Upper lobe of left lung (tissue), 6 donors: ENCODE data around the gene KRTAP5-6. TPM values are rescaled to one million over a fixed set of nuclear protein-coding genes. Genes with fewer than 3 reads are reported as not detected.
"Not testable (repeated sequence)": the region's sequence is repeated elsewhere in the genome, so short reads cannot be mapped to it uniquely, and the experiment has no call there.

Experiments
- ATAC-seq, 2 donors: fragments of 200-7000 bp; cut with Tn5 transposase; one replicate each; pipeline ENCODE4 v1.9.1; 2022; ENCODE audit warnings: mild to moderate bottlenecking in 2 of 2, moderate library complexity in 2 of 2; ENCODE audit not compliant: low FRiP score in 2 of 2
- DNase-seq, 2 donors: peaks; one replicate each; pipeline ENCODE4 v3.0.0-alpha.2; 2019 to 2020
- H3K27ac ChIP-seq, 4 donors: fragments of 200-600 bp; sonication (generic); one replicate each; pipeline ENCODE4 v1.5.1; 2016 to 2019
- H3K27me3 ChIP-seq, 4 donors: fragments of 200-600 bp; sonication (generic); one replicate each; pipeline ENCODE4 v1.5.1; 2017 to 2019
- H3K36me3 ChIP-seq, 4 donors: fragments of 200-600 bp; sonication (generic); one replicate each; pipeline ENCODE4 v1.5.1; 2016 to 2019
- H3K4me1 ChIP-seq, 4 donors: fragments of 200-600 bp; sonication (generic); one replicate each; pipeline ENCODE4 v1.5.1; 2018 to 2019
- H3K4me3 ChIP-seq, 4 donors: fragments of 200-600 bp; sonication (generic); one replicate each; pipeline ENCODE4 v1.5.1; 2017 to 2019; ENCODE audit warnings: mild to moderate bottlenecking in 2 of 4, moderate library complexity in 1 of 4
- H3K9me3 ChIP-seq, 4 donors: fragments of 200-600 bp; sonication (generic); one replicate each; pipeline ENCODE4 v1.5.1; 2018 to 2019
- EP300 ChIP-seq, 4 donors: sonication (generic); formaldehyde crosslinking; IDR thresholded peaks; one replicate each; pipeline ENCODE4 v1.5.1; 2017; ENCODE audit warnings: antibody characterized with exemption in 4 of 4, control low read depth in 2 of 4
- POLR2A ChIP-seq, 4 donors: fragments of 450-650 bp; IDR thresholded peaks; one replicate each; pipeline ENCODE4 v1.5.1; 2016 to 2017; ENCODE audit warnings: antibody characterized with exemption in 4 of 4, mild to moderate bottlenecking in 2 of 4
- POLR2AphosphoS5 ChIP-seq, 2 donors: sonication (generic); formaldehyde crosslinking; IDR thresholded peaks; one replicate each; pipeline ENCODE4 v1.5.1; 2017; ENCODE audit warnings: antibody characterized with exemption in 2 of 2
- WGBS, 2 donors: methylation state at CpG; one replicate each; pipeline ENCODE4 v1.1.5; 2017 to 2018; 5-methylcytosine and 5-hydroxymethylcytosine counted together
- total RNA-seq, 6 donors: library from RNA; depleted of rRNA in 4 of 6; stranded (reverse); fragments of >200 nt in 4 of 6; gene quantifications; one replicate each; pipeline versions ENCODE4 v1.1.0 to v1.2.1, GENCODE V29; 2016 to 2021
- TF ChIP-seq, protein P1 (sequence below), 6 experiments: fragments of 450-650 bp in 4 of 6; fragments of 200-600 bp in 2 of 6; sonication (generic) in 2 of 6; IDR thresholded peaks; one replicate each; pipeline ENCODE4 v1.5.1; 2016 to 2019; ENCODE audit warnings: antibody characterized with exemption in 6 of 6
- donor health status: DM: no; HTN: no; CAD: no; lungs with moderate emphysema.
- donor health status: DM: no; HTN: yes; CAD: no; lungs with severe emphysema.

The KRTAP5-6 gene
- total RNA-seq, 6 donors from 2014 or later, result not detected

DNA sequence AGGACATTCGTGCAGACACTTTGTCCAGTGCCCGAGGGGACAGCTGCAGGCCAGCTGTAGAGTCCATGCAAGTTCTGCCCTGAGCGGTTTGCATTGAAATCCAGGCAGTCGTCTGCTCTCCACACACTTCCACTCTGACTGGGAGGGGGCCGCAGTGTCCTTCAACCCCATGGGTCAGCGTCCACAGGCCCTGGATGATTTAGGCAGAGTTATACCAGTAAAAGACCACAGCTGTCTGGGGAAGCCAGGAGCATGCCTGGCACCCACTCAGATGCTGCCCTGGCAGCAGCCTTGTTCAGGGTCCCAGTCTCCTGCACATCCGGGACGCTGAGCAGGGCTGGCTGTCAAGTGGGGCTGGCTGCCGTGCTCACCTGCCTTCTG is 40.9 kb upstream of the KRTAP5-6 start:
- peaks cover 0 to 10% (median 8%) of the 10 kb centered on the region in 4 donors for H3K4me1 ChIP-seq
- no peak overlapping the region for H3K4me3 ChIP-seq
- H3K9me3 ChIP-seq, result no peaks in the 10 kb centered on the region
- no peaks in the 10 kb centered on the region for H3K27me3 ChIP-seq
- TF ChIP-seq EP300 (IDR thresholded peaks at IDR 0.05) (no peak), POLR2AphosphoS5 (IDR thresholded peaks at IDR 0.05) (no peak), POLR2A (IDR thresholded peaks at IDR 0.05) (no peak)
- TF ChIP-seq, protein P1, sequence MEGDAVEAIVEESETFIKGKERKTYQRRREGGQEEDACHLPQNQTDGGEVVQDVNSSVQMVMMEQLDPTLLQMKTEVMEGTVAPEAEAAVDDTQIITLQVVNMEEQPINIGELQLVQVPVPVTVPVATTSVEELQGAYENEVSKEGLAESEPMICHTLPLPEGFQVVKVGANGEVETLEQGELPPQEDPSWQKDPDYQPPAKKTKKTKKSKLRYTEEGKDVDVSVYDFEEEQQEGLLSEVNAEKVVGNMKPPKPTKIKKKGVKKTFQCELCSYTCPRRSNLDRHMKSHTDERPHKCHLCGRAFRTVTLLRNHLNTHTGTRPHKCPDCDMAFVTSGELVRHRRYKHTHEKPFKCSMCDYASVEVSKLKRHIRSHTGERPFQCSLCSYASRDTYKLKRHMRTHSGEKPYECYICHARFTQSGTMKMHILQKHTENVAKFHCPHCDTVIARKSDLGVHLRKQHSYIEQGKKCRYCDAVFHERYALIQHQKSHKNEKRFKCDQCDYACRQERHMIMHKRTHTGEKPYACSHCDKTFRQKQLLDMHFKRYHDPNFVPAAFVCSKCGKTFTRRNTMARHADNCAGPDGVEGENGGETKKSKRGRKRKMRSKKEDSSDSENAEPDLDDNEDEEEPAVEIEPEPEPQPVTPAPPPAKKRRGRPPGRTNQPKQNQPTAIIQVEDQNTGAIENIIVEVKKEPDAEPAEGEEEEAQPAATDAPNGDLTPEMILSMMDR (IDR thresholded peaks at IDR 0.05), result no peak
- H3K36me3 ChIP-seq, result no peaks in the 10 kb centered on the region
- H3K27ac ChIP-seq, result no peak overlapping the region
- DNase-seq, result no peak
- 77 to 86% methylated on average over 4 to 9 of the region's 9 CpGs for WGBS, 2 donors
- no peak for ATAC-seq

GRCh38 chr11:1656670-1657069 is 40.3 kb upstream of the KRTAP5-6 start:
- DNase-seq (no peak), ATAC-seq (no peak)
- Histone ChIP-seq H3K27ac (no peak overlapping the region), H3K4me3 (no peak overlapping the region), H3K4me1 (peaks cover 0 to 10% (median 8%) of the 10 kb centered on the region in 4 donors), H3K27me3 (no peaks in the 10 kb centered on the region), H3K36me3 (no peaks in the 10 kb centered on the region), H3K9me3 (no peaks in the 10 kb centered on the region)
- WGBS, 2 donors, result 84 to 88% methylated on average over 7 of the region's 7 CpGs
- TF ChIP-seq POLR2A (IDR thresholded peaks at IDR 0.05) (no peak), POLR2AphosphoS5 (IDR thresholded peaks at IDR 0.05) (no peak), EP300 (IDR thresholded peaks at IDR 0.05) (no peak)
- TF ChIP-seq, protein P1 (IDR thresholded peaks at IDR 0.05), result no peak

GRCh38 chr11:1659506-1659905 is 37.5 kb upstream of the KRTAP5-6 start:
- no peaks in the 10 kb centered on the region for H3K36me3 ChIP-seq
- TF ChIP-seq POLR2AphosphoS5 (IDR thresholded peaks at IDR 0.05) (no peak), POLR2A (IDR thresholded peaks at IDR 0.05) (no peak), EP300 (IDR thresholded peaks at IDR 0.05) (no peak)
- TF ChIP-seq, protein P1 (IDR thresholded peaks at IDR 0.05), result no peak
- H3K9me3 ChIP-seq, result no peaks in the 10 kb centered on the region
- no peaks in the 10 kb centered on the region for H3K27me3 ChIP-seq
- DNase-seq (peak in 1 of 2 donors; percentile 15), ATAC-seq (no peak)
- H3K4me1 ChIP-seq, result peaks cover 0 to 4% (median 1%) of the 10 kb centered on the region in 4 donors
- H3K4me3 ChIP-seq, result no peak overlapping the region
- no peak overlapping the region for H3K27ac ChIP-seq
- 31 to 58% methylated on average over 12 to 14 of the region's 14 CpGs for WGBS, 2 donors

GRCh38 chr11:1660111-1660867 is 36.7 kb upstream of the KRTAP5-6 start:
- DNase-seq (peak in 1 of 2 donors; percentile 5), ATAC-seq (no peak)
- Histone ChIP-seq H3K4me3 (no peak overlapping the region), H3K27me3 (no peaks in the 10 kb centered on the region), H3K4me1 (peaks cover 0 to 4% (median 0%) of the 10 kb centered on the region in 4 donors), H3K9me3 (no peaks in the 10 kb centered on the region), H3K36me3 (no peaks in the 10 kb centered on the region), H3K27ac (no peak overlapping the region)
- WGBS, 2 donors, result 82 to 85% methylated on average over 21 to 24 of the region's 24 CpGs
- no peak for TF ChIP-seq EP300 (IDR thresholded peaks at IDR 0.05)
- no peak for TF ChIP-seq POLR2A (IDR thresholded peaks at IDR 0.05)

DNA sequence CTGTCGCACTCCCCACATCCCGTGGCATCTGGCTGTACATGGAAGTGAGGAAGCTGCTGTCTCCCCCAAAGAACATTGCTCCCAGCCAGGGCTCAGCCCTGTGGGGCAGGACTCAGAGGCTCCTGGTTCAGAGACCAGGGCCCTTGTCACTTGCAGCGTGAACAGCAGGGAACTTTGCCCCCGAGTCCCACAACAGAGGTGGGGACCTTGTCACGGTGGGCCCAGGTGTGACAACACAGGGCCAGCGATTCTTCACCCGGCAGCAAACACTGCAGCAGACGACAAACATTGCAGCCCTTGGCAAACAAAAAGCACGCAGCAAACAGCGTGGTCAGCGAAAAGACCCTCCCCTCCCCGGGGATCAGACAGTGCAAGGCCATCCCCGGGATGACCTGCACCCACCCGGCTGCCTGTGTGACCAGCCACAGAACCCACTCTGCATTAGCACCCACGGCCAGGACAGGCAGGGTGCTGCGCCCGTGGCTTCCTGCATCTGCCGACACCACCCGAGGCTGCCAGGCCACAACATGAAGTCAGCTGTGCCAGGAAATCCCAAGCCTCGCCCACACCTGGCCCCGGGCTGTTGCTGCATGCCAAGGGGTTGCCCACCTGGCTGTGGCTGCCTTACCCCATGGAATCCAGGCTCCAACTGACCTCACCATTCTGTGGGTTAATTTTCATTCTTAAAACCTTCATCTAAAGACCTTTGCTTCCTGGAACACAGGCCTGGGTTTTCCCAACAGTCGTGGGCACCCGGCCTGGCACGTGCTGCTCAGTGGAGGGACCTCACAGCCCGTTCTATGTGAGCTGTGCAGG is 35.3 kb upstream of the KRTAP5-6 start:
- H3K4me3 ChIP-seq, H3K4me1 ChIP-seq, H3K27ac ChIP-seq, H3K27me3 ChIP-seq, H3K36me3 ChIP-seq, H3K9me3 ChIP-seq: not testable (repeated sequence)
- ATAC-seq (peak in 1 of 2 donors; percentile 10), DNase-seq (peak; percentile 7 to 65)
- 58 to 71% methylated on average over 2 to 8 of the region's 25 CpGs for WGBS, 2 donors

DNA sequence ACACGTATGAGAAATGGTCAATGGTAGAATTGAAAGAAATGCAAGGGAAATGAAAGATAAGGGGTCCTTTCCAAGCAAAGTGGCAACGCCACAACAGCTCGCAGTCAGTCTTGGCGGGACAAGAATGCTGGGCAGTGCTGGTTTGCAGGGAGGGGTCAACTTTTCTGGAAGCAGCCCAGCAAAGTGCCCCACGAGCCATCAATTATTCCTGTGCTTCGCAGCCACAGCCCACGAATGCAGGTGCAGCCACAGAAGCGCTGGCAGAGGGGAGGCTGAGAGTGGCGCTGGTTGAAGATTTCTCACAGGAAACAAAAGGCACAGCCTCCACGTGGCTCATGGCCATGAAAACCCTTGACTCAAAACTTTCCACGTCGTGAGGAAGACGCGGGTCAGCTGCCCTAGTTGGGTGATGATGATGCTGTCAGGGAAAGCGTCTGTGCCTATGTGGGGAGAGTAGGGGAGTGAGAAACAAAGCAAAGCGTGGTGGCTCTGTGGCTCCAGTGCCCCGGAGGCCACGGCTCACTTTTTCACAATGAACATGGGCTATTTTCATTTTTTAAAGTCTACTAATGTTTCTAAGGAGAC is 34.2 kb upstream of the KRTAP5-6 start:
- H3K4me1 ChIP-seq, H3K9me3 ChIP-seq, DNase-seq, H3K4me3 ChIP-seq, H3K36me3 ChIP-seq, ATAC-seq, H3K27me3 ChIP-seq, H3K27ac ChIP-seq: not testable (repeated sequence)
- 58 to 63% methylated on average over 15 to 18 of the region's 18 CpGs for WGBS, 2 donors
